RCC 7860 (cell line): ENCODE measurements around the gene PLCH2.
"Not testable (repeated sequence)": the region's sequence is repeated elsewhere in the genome, so short reads cannot be mapped to it uniquely, and the experiment has no call there.

Source experiments
- DNase-seq: peaks from one replicate; pipeline ENCODE4 v3.0.0-alpha.2; 2015; ENCODE audit warnings: low spot score
- FAIRE-seq: peaks from 2 replicates; lab custom pipeline; 2012; peaks lifted over from hg19 to GRCh38; lab: Jason Lieb, UNC

PLCH2 gene

GRCh38 chr1:2476061-2476999 is at the start of gene PLCH2:
Gene PLCH2, plus strand, starts transcription at chr1:2476289. Its CDS starts 300 bp downstream, at chr1:2476589.
- FAIRE-seq, result no peak
- DNase-seq, result no peak

GRCh38 chr1:2426540-2426939 is 49.5 kb upstream of the PLCH2 start:
- no peak for DNase-seq
- no peak for FAIRE-seq

GRCh38 chr1:2427051-2427450 is 49.0 kb upstream of the PLCH2 start:
- FAIRE-seq, result no peak

GRCh38 chr1:2427976-2428375 is 48.1 kb upstream of the PLCH2 start:
- DNase-seq, result no peak
- no peak for FAIRE-seq

More at GRCh38 chr1:2427051-2427450, 49.0 kb upstream of the PLCH2 start:
- no peak for DNase-seq

- FAIRE-seq (no peak), DNase-seq (no peak)
These were observed 47.6 kb upstream of the PLCH2 start for GRCh38 chr1:2428490-2428889.

GRCh38 chr1:2429780-2430591 is 46.1 kb upstream of the PLCH2 start:
- DNase-seq (no peak), FAIRE-seq (no peak)

GRCh38 chr1:2430592-2430973 is 45.5 kb upstream of the PLCH2 start:
- FAIRE-seq (no peak), DNase-seq (no peak)

GRCh38 chr1:2431103-2431502 is 45.0 kb upstream of the PLCH2 start:
- FAIRE-seq (no peak), DNase-seq (no peak)

GRCh38 chr1:2431518-2431917 is 44.6 kb upstream of the PLCH2 start:
- FAIRE-seq (no peak), DNase-seq (no peak)

- DNase-seq, result no peak
These were observed 43.6 kb upstream of the PLCH2 start for GRCh38 chr1:2432441-2432844.

GRCh38 chr1:2433196-2433595 is 42.9 kb upstream of the PLCH2 start:
- FAIRE-seq (no peak), DNase-seq (no peak)

More at GRCh38 chr1:2432441-2432844, 43.6 kb upstream of the PLCH2 start:
- FAIRE-seq, result no peak

GRCh38 chr1:2433936-2434655 is 42.0 kb upstream of the PLCH2 start:
- FAIRE-seq (no peak), DNase-seq (no peak)

- DNase-seq, result no peak
- no peak for FAIRE-seq
These were observed 41.0 kb upstream of the PLCH2 start for GRCh38 chr1:2435091-2435490.

- FAIRE-seq, result no peak
- DNase-seq, result no peak
These were observed 40.2 kb upstream of the PLCH2 start for GRCh38 chr1:2435746-2436355.

GRCh38 chr1:2436876-2437275 is 39.2 kb upstream of the PLCH2 start:
- no peak for DNase-seq
- no peak for FAIRE-seq

GRCh38 chr1:2437617-2438016 is 38.5 kb upstream of the PLCH2 start:
- FAIRE-seq (no peak), DNase-seq (no peak)

- no peak for DNase-seq
- FAIRE-seq, result no peak
These were observed 38.1 kb upstream of the PLCH2 start for GRCh38 chr1:2438038-2438437.

- DNase-seq, result no peak
- no peak for FAIRE-seq
These were observed 37.4 kb upstream of the PLCH2 start for GRCh38 chr1:2438641-2439040.

GRCh38 chr1:2439369-2439768 is 36.7 kb upstream of the PLCH2 start:
- no peak for DNase-seq
- no peak for FAIRE-seq

GRCh38 chr1:2440346-2440745 is 35.7 kb upstream of the PLCH2 start:
- FAIRE-seq, DNase-seq: not testable (repeated sequence)

GRCh38 chr1:2441746-2442145 is 34.3 kb upstream of the PLCH2 start:
- DNase-seq, result no peak
- FAIRE-seq, result no peak
